Stimulated activated CD8-positive, alpha-beta memory T cell treated with anti-CD3 and anti-CD28 coated beads, Interleukin-7, amount 100 ng/mL, for 4 hours (primary cell): ENCODE data around the gene SNX12.

Source experiments
- DNase-seq, 2 donors: peaks; one replicate each; pipeline ENCODE4 v3.0.0-alpha.2; 2020; ENCODE audit warnings: low read depth in 2 of 2

Gene SNX12

GRCh38 chrX:71068044-71068918 lies at the start of gene SNX12:
SNX12 (minus strand) TSS chrX:71068334; CDS start chrX:71068306, 28 bp downstream.
- peak; percentile 81 to 83 for DNase-seq

- no peak for DNase-seq
Measured at GRCh38 chrX:71117358-71117757, 49.2 kb upstream of the SNX12 start.

- no peak for DNase-seq
Measured at GRCh38 chrX:71111921-71112431, 43.8 kb upstream of the SNX12 start.

- peak; percentile 68 to 83 for DNase-seq
Measured at GRCh38 chrX:71111141-71111843, 43.2 kb upstream of the SNX12 start, which contains the start of gene IL2RG. IL2RG (minus strand) TSS chrX:71111577; CDS start chrX:71111539, 38 bp downstream.

GRCh38 chrX:71109051-71109450 lies 40.9 kb upstream of the SNX12 start:
- no peak for DNase-seq

- DNase-seq, result no peak
Measured at GRCh38 chrX:71107762-71108360, 39.7 kb upstream of the SNX12 start.

- no peak for DNase-seq
Measured at GRCh38 chrX:71107245-71107644, 39.1 kb upstream of the SNX12 start.

- no peak for DNase-seq
Measured at GRCh38 chrX:71106427-71106826, 38.3 kb upstream of the SNX12 start, which contains the start of gene CXorf65. CXorf65 (minus strand) TSS chrX:71106740; CDS start chrX:71106556, 184 bp downstream.

GRCh38 chrX:71105628-71106027 lies 37.5 kb upstream of the SNX12 start:
- DNase-seq, result no peak

GRCh38 chrX:71103110-71103983 lies 35.2 kb upstream of the SNX12 start:
- peak in 1 of 2 donors; percentile 48 for DNase-seq

GRCh38 chrX:71102292-71102691 lies 34.2 kb upstream of the SNX12 start:
- DNase-seq, result no peak

GRCh38 chrX:71100581-71101505 lies 32.7 kb upstream of the SNX12 start:
- no peak for DNase-seq

- no peak for DNase-seq
Measured at GRCh38 chrX:71099736-71100135, 31.6 kb upstream of the SNX12 start.

- no peak for DNase-seq
Measured at GRCh38 chrX:71098951-71099506, 30.9 kb upstream of the SNX12 start.

GRCh38 chrX:71098302-71098701 lies 30.2 kb upstream of the SNX12 start:
- DNase-seq, result peak; percentile 67 to 69

GRCh38 chrX:71096760-71097032 lies 28.6 kb upstream of the SNX12 start:
- DNase-seq, result no peak

- no peak for DNase-seq
Measured at GRCh38 chrX:71095981-71096759, 28.0 kb upstream of the SNX12 start.

GRCh38 chrX:71095555-71095980 lies 27.4 kb upstream of the SNX12 start, which contains the start of gene FOXO4:
FOXO4 (plus strand) TSS chrX:71095851; CDS start chrX:71096529, 678 bp downstream.
- DNase-seq, result peak; percentile 81 to 85

GRCh38 chrX:71095033-71095432 lies 26.9 kb upstream of the SNX12 start:
- DNase-seq, result no peak
